ENCODE data around the gene KDM6A.
"Not testable (repeated sequence)": the region's sequence is repeated elsewhere in the genome, so short reads cannot be mapped to it uniquely, and the experiment has no call there.

The KDM6A gene

GRCh38 chrX:44997282-44997812 lies 124.4 kb downstream of the KDM6A start:
- Histone ChIP-seq H4K20me1 (ENCODE audit: insufficient read depth, low read length) (no peaks in the 10 kb centered on the region), H3K9me2 (ENCODE audit: low read depth, low read length) (no peaks in the 10 kb centered on the region), H3K9ac (ENCODE audit: low read length) (no peak overlapping the region), H3K4me1 (ENCODE audit: insufficient read depth, low read length, severe bottlenecking) (peaks cover 22% of the 10 kb centered on the region), H3K4me2 (ENCODE audit: low read length) (no peak overlapping the region), H3F3A (ENCODE audit: insufficient read depth, low read length) (no peaks in the 10 kb centered on the region), H3K79me2 (ENCODE audit: insufficient read depth, low read length) (no peaks in the 10 kb centered on the region), H3K27me3 (ENCODE audit: insufficient read depth, low read length) (no peaks in the 10 kb centered on the region), H3K4me3 (ENCODE audit: low read depth, low read length, poor library complexity, severe bottlenecking) (no peak overlapping the region), H3K36me3 (ENCODE audit: insufficient read depth, low read length) (no peaks in the 10 kb centered on the region), H3K27ac (ENCODE audit: low read depth, low read length, poor library complexity, severe bottlenecking) (no peak overlapping the region), H2AFZ (ENCODE audit: low read length) (no peak overlapping the region), H3K9me3 (ENCODE audit: low read length) (no peaks in the 10 kb centered on the region)
- TF ChIP-seq CTCF (IDR thresholded peaks at IDR 0.05; ENCODE audit: low read length) (no peak), EZH2 (IDR thresholded peaks at IDR 0.05; ENCODE audit: borderline replicate concordance, low read length) (no peak)

GRCh38 chrX:44997888-44998287 lies 124.9 kb downstream of the KDM6A start:
- no peaks in the 10 kb centered on the region for H3K9me3 ChIP-seq (ENCODE audit: low read length)
- H2AFZ ChIP-seq (ENCODE audit: low read length), result no peak overlapping the region
- no peaks in the 10 kb centered on the region for H3K36me3 ChIP-seq (ENCODE audit: insufficient read depth, low read length)
- no peak for TF ChIP-seq EZH2 (IDR thresholded peaks at IDR 0.05; ENCODE audit: borderline replicate concordance, low read length)
- H3F3A ChIP-seq (ENCODE audit: insufficient read depth, low read length), result no peaks in the 10 kb centered on the region
- no peaks in the 10 kb centered on the region for H3K9me2 ChIP-seq (ENCODE audit: low read depth, low read length)
- H3K4me2 ChIP-seq (ENCODE audit: low read length), result no peak overlapping the region
- no peaks in the 10 kb centered on the region for H3K79me2 ChIP-seq (ENCODE audit: insufficient read depth, low read length)
- no peaks in the 10 kb centered on the region for H4K20me1 ChIP-seq (ENCODE audit: insufficient read depth, low read length)
- H3K9ac ChIP-seq (ENCODE audit: low read length), result no peak overlapping the region
- H3K4me3 ChIP-seq (ENCODE audit: low read depth, low read length, poor library complexity, severe bottlenecking), result no peak overlapping the region
- H3K27me3 ChIP-seq (ENCODE audit: insufficient read depth, low read length), result no peaks in the 10 kb centered on the region
- peaks cover 22% of the 10 kb centered on the region for H3K4me1 ChIP-seq (ENCODE audit: insufficient read depth, low read length, severe bottlenecking)
- H3K27ac ChIP-seq (ENCODE audit: low read depth, low read length, poor library complexity, severe bottlenecking), result no peak overlapping the region

- not testable (repeated sequence) for H3K9me2 ChIP-seq (ENCODE audit: low read depth, low read length); H3F3A ChIP-seq (ENCODE audit: insufficient read depth, low read length); H3K27ac ChIP-seq (ENCODE audit: low read depth, low read length, poor library complexity, severe bottlenecking); H3K27me3 ChIP-seq (ENCODE audit: insufficient read depth, low read length); H4K20me1 ChIP-seq (ENCODE audit: insufficient read depth, low read length); H3K4me2 ChIP-seq (ENCODE audit: low read length); H3K9me3 ChIP-seq (ENCODE audit: low read length); H2AFZ ChIP-seq (ENCODE audit: low read length); H3K4me3 ChIP-seq (ENCODE audit: low read depth, low read length, poor library complexity, severe bottlenecking); H3K9ac ChIP-seq (ENCODE audit: low read length); H3K79me2 ChIP-seq (ENCODE audit: insufficient read depth, low read length); H3K36me3 ChIP-seq (ENCODE audit: insufficient read depth, low read length)
- peaks cover 22% of the 10 kb centered on the region for H3K4me1 ChIP-seq (ENCODE audit: insufficient read depth, low read length, severe bottlenecking)
These were observed 126.2 kb downstream of the KDM6A start for GRCh38 chrX:44999237-44999636.

GRCh38 chrX:44999872-45000271 lies 126.9 kb downstream of the KDM6A start:
- H2AFZ ChIP-seq (ENCODE audit: low read length); H3F3A ChIP-seq (ENCODE audit: insufficient read depth, low read length); H3K36me3 ChIP-seq (ENCODE audit: insufficient read depth, low read length); H3K9ac ChIP-seq (ENCODE audit: low read length); H3K79me2 ChIP-seq (ENCODE audit: insufficient read depth, low read length); H3K9me2 ChIP-seq (ENCODE audit: low read depth, low read length); H3K4me3 ChIP-seq (ENCODE audit: low read depth, low read length, poor library complexity, severe bottlenecking); H4K20me1 ChIP-seq (ENCODE audit: insufficient read depth, low read length); H3K9me3 ChIP-seq (ENCODE audit: low read length); H3K27ac ChIP-seq (ENCODE audit: low read depth, low read length, poor library complexity, severe bottlenecking); H3K27me3 ChIP-seq (ENCODE audit: insufficient read depth, low read length); H3K4me2 ChIP-seq (ENCODE audit: low read length): not testable (repeated sequence)
- H3K4me1 ChIP-seq (ENCODE audit: insufficient read depth, low read length, severe bottlenecking), result peaks cover 22% of the 10 kb centered on the region
